Sigmoid colon (tissue), 4 donors: ENCODE results near the gene RRP12.

Experiments used
- EP300 ChIP-seq, 4 donors: sonication (generic); formaldehyde crosslinking; IDR thresholded peaks; one replicate each; pipeline ENCODE4 v1.6.1; 2017; ENCODE audit warnings: antibody characterized with exemption in 4 of 4
- POLR2A ChIP-seq, 2 donors: fragments of 450-650 bp; IDR thresholded peaks; one replicate each; pipeline ENCODE4 v1.6.1; 2016; ENCODE audit warnings: antibody characterized with exemption in 2 of 2, mild to moderate bottlenecking in 2 of 2, moderate library complexity in 2 of 2
- POLR2AphosphoS5 ChIP-seq, 4 donors: sonication (generic); formaldehyde crosslinking; IDR thresholded peaks; one replicate each; pipeline ENCODE4 v1.6.1; 2017; ENCODE audit warnings: antibody characterized with exemption in 4 of 4
- TF ChIP-seq, protein P1 (sequence below), 4 experiments: fragments of 450-650 bp in 3 of 4; fragments of 200-600 bp in 1 of 4; IDR thresholded peaks; one replicate each; pipeline ENCODE4 v1.5.1; 2016 to 2019; ENCODE audit warnings: antibody characterized with exemption in 4 of 4, mild to moderate bottlenecking in 3 of 4, moderate library complexity in 2 of 4

- TF ChIP-seq, protein P1, sequence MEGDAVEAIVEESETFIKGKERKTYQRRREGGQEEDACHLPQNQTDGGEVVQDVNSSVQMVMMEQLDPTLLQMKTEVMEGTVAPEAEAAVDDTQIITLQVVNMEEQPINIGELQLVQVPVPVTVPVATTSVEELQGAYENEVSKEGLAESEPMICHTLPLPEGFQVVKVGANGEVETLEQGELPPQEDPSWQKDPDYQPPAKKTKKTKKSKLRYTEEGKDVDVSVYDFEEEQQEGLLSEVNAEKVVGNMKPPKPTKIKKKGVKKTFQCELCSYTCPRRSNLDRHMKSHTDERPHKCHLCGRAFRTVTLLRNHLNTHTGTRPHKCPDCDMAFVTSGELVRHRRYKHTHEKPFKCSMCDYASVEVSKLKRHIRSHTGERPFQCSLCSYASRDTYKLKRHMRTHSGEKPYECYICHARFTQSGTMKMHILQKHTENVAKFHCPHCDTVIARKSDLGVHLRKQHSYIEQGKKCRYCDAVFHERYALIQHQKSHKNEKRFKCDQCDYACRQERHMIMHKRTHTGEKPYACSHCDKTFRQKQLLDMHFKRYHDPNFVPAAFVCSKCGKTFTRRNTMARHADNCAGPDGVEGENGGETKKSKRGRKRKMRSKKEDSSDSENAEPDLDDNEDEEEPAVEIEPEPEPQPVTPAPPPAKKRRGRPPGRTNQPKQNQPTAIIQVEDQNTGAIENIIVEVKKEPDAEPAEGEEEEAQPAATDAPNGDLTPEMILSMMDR (IDR thresholded peaks at IDR 0.05) = no peak
- no peak for TF ChIP-seq EP300 (IDR thresholded peaks at IDR 0.05)
- TF ChIP-seq POLR2AphosphoS5 (IDR thresholded peaks at IDR 0.05) = no peak
- no peak for TF ChIP-seq POLR2A (IDR thresholded peaks at IDR 0.05)
Observed at GRCh38 chr10:97356318-97356914, 44.7 kb downstream of the RRP12 start.
